Spleen (tissue), 11 donors: ENCODE data around the gene UMOD. TPM values are rescaled to one million over a fixed set of nuclear protein-coding genes. Genes with fewer than 3 reads are reported as not detected.

ENCODE experiments used
- DNase-seq: peaks from one replicate; pipeline ENCODE4 v3.0.0-alpha.2; 2020
- H3K27ac ChIP-seq, 8 donors: fragments of 200-600 bp; sonication (generic) in 7 of 8; 1 replicate in 4 of 8; 2 replicates in 4 of 8; pipeline versions ENCODE4 v1.5.0 to v1.8.0; 2016 to 2021; ENCODE audit warnings: inconsistent platforms in 4 of 8, mild to moderate bottlenecking in 4 of 8, moderate library complexity in 1 of 8
- H3K27me3 ChIP-seq, 7 donors: fragments of 200-600 bp; sonication (generic) in 6 of 7; replicated peaks in 1 of 7; 1 replicate in 4 of 7; 2 replicates in 3 of 7; pipeline versions ENCODE4 v1.5.0 to v1.8.0; 2016 to 2021; ENCODE audit warnings: inconsistent platforms in 3 of 7, mild to moderate bottlenecking in 1 of 7
- H3K36me3 ChIP-seq, 6 donors: fragments of 200-600 bp; sonication (generic) in 5 of 6; 1 replicate in 4 of 6; 2 replicates in 2 of 6; pipeline versions ENCODE4 v1.5.0 to v1.8.0; 2016 to 2021; ENCODE audit warnings: inconsistent platforms in 2 of 6
- H3K4me1 ChIP-seq, 6 donors: fragments of 200-600 bp; sonication (generic) in 5 of 6; 1 replicate in 3 of 6; 2 replicates in 3 of 6; pipeline versions ENCODE4 v1.5.0 to v1.8.0; 2016 to 2021; ENCODE audit warnings: inconsistent platforms in 3 of 6
- H3K4me3 ChIP-seq, 8 donors: fragments of 200-600 bp; sonication (generic) in 7 of 8; 1 replicate in 4 of 8; 2 replicates in 4 of 8; pipeline versions ENCODE4 v1.5.0 to v1.8.0; 2016 to 2021; ENCODE audit warnings: inconsistent platforms in 4 of 8, mild to moderate bottlenecking in 4 of 8, moderate library complexity in 2 of 8
- H3K9me3 ChIP-seq, 8 donors: fragments of 200-600 bp; sonication (generic) in 7 of 8; 1 replicate in 4 of 8; 2 replicates in 4 of 8; pipeline versions ENCODE4 v1.5.0 to v1.8.0; 2016 to 2021; ENCODE audit warnings: inconsistent platforms in 4 of 8
- CTCF ChIP-seq, 11 experiments: fragments of 200-600 bp in 7 of 11; fragments of 450-650 bp in 4 of 11; sonication (generic) in 4 of 11; IDR thresholded peaks in 8 of 11; conservative IDR thresholded peaks in 3 of 11; 1 replicate in 7 of 11; 2 replicates in 4 of 11; pipeline versions ENCODE4 v1.4.0 to v1.8.0; 2016 to 2021; ENCODE audit warnings: antibody characterized with exemption in 11 of 11, inconsistent platforms in 4 of 11, mild to moderate bottlenecking in 1 of 11
- POLR2A ChIP-seq, 3 donors: fragments of 450-650 bp; IDR thresholded peaks; one replicate each; pipeline ENCODE4 v1.5.1; 2017; ENCODE audit warnings: antibody characterized with exemption in 3 of 3, mild to moderate bottlenecking in 1 of 3
- POLR2AphosphoS5 ChIP-seq, 3 donors: sonication (generic); formaldehyde crosslinking; IDR thresholded peaks; one replicate each; pipeline ENCODE4 v1.5.1; 2017; ENCODE audit warnings: antibody characterized with exemption in 3 of 3
- WGBS, 5 donors: extraction: QIAGEN DNeasy Blood & Tissue Kit in 3 of 5; methylation state at CpG; one replicate each; pipeline versions ENCODE4 v1.1.5 to v1.1.7; 2013 to 2018; 5-methylcytosine and 5-hydroxymethylcytosine counted together
- intact Hi-C: fragments of 100-400 bp; cut with DNase I; formaldehyde crosslinking; loops from one replicate; pipeline ENCODE4 v1.15.0; 2023; ENCODE audit warnings: low total_unique reads
- polyA plus RNA-seq, 3 donors: library from polyadenylated mRNA; stranded (reverse); fragments of 200-250 nt; gene quantifications; one replicate each; pipeline ENCODE4 v1.2.1, GENCODE V29; 2013
- total RNA-seq, 7 donors: library from RNA; depleted of rRNA in 3 of 7; stranded (reverse); fragments of >200 nt in 3 of 7; fragmentation: NEBNext Ultra II Directional in 4 of 7; extraction: Animal tissue kit (Norgen Biotek cat#: 25700) in 4 of 7; gene quantifications; one replicate each; pipeline versions ENCODE4 v1.1.0 to v1.2.1, GENCODE V29; 2016 to 2021
- donor health status: healthy with polysubstance abuse.
- donor health status: DM: no; HTN: no; CAD: no; lungs with moderate emphysema.
- donor health status: DM: no; HTN: no; CAD: no.
- donor health status: Bipolar disorder and iron deficiency.
- donor health status: healthy.
- donor health status: DM: no; HTN: no; CAD: no.
- donor health status: DM: yes; HTN: yes; CAD: no.

Gene UMOD
- total and polyA plus RNA-seq, 10 donors, result 0.17 TPM; not detected in 9

GRCh38 chr16:20364051-20364450, 11.5 kb upstream of the UMOD start:
- WGBS, 5 donors, result 75 to 81% (median 81%) methylated on average over 2 to 3 of the region's 3 CpGs
- intact Hi-C loops, result no loop called here
- peaks cover 0 to 27% (median 0%) of the 10 kb centered on the region in 7 donors for H3K27me3 ChIP-seq
- TF ChIP-seq CTCF (IDR thresholded peaks at IDR 0.05 in 8 of 11, conservative IDR thresholded peaks at IDR 0.05 in 3 of 11) (no peak), POLR2A (IDR thresholded peaks at IDR 0.05) (no peak), POLR2AphosphoS5 (IDR thresholded peaks at IDR 0.05) (no peak)
- DNase-seq, result no peak
- H3K4me3 ChIP-seq, result no peak overlapping the region
- H3K9me3 ChIP-seq, result no peaks in the 10 kb centered on the region
- H3K4me1 ChIP-seq, result no peaks in the 10 kb centered on the region
- no peak overlapping the region for H3K27ac ChIP-seq
- no peaks in the 10 kb centered on the region for H3K36me3 ChIP-seq

GRCh38 chr16:20363191-20363590, 10.7 kb upstream of the UMOD start:
- Histone ChIP-seq H3K9me3 (no peaks in the 10 kb centered on the region), H3K36me3 (no peaks in the 10 kb centered on the region), H3K27ac (no peak overlapping the region), H3K27me3 (peaks cover 0 to 19% (median 0%) of the 10 kb centered on the region in 7 donors), H3K4me1 (no peaks in the 10 kb centered on the region), H3K4me3 (no peak overlapping the region)
- no peak for TF ChIP-seq POLR2AphosphoS5 (IDR thresholded peaks at IDR 0.05)
- TF ChIP-seq POLR2A (IDR thresholded peaks at IDR 0.05), result no peak
- TF ChIP-seq CTCF (IDR thresholded peaks at IDR 0.05 in 8 of 11, conservative IDR thresholded peaks at IDR 0.05 in 3 of 11), result no peak
- intact Hi-C loops, result no loop called here
- 66 to 82% (median 68%) methylated on average over 2 of the region's 2 CpGs for WGBS, 5 donors
- no peak for DNase-seq

GRCh38 chr16:20359997-20360396, 7.5 kb upstream of the UMOD start:
- no peaks in the 10 kb centered on the region for H3K4me1 ChIP-seq
- peaks cover 0 to 31% (median 0%) of the 10 kb centered on the region in 7 donors for H3K27me3 ChIP-seq
- H3K27ac ChIP-seq, result no peak overlapping the region
- no peaks in the 10 kb centered on the region for H3K36me3 ChIP-seq
- WGBS, 5 donors, result 41 to 64% (median 59%) methylated on average over 2 of the region's 2 CpGs
- intact Hi-C loops, result no loop called here
- no peaks in the 10 kb centered on the region for H3K9me3 ChIP-seq
- DNase-seq, result no peak
- H3K4me3 ChIP-seq, result no peak overlapping the region
- TF ChIP-seq CTCF (IDR thresholded peaks at IDR 0.05 in 8 of 11, conservative IDR thresholded peaks at IDR 0.05 in 3 of 11), result no peak
- TF ChIP-seq POLR2A (IDR thresholded peaks at IDR 0.05), result no peak
- no peak for TF ChIP-seq POLR2AphosphoS5 (IDR thresholded peaks at IDR 0.05)

- Histone ChIP-seq H3K27me3 (peaks cover 0 to 26% (median 0%) of the 10 kb centered on the region in 7 donors), H3K27ac (no peak overlapping the region), H3K36me3 (no peaks in the 10 kb centered on the region), H3K4me1 (no peaks in the 10 kb centered on the region), H3K4me3 (no peak overlapping the region), H3K9me3 (no peaks in the 10 kb centered on the region)
- DNase-seq, result no peak
- WGBS, 5 donors, result 68 to 80% (median 71%) methylated on average over 7 of the region's 7 CpGs
- intact Hi-C loops, result no loop called here
- TF ChIP-seq POLR2AphosphoS5 (IDR thresholded peaks at IDR 0.05), result no peak
These were observed 2.7 kb upstream of the UMOD start for GRCh38 chr16:20355114-20355782.
